Left ventricle myocardium inferior (tissue), 1 donor: Measurements from ENCODE around the gene FARP1. TPM values are rescaled to one million over a fixed set of nuclear protein-coding genes. Genes with fewer than 3 reads are reported as not detected.

ENCODE experiments used
- DNase-seq: peaks from one replicate; pipeline ENCODE4 v3.0.0-alpha.2; 2020
- H3K27ac ChIP-seq: fragments of 200-600 bp; replicated peaks from 2 replicates; pipeline ENCODE4 v1.8.0; 2021
- H3K27me3 ChIP-seq: fragments of 200-600 bp; 2 replicates; pipeline ENCODE4 v1.8.0; 2021; ENCODE audit warnings: low read depth
- H3K36me3 ChIP-seq: fragments of 200-600 bp; 2 replicates; pipeline ENCODE4 v1.8.0; 2021
- H3K4me1 ChIP-seq: fragments of 200-600 bp; 2 replicates; pipeline ENCODE4 v1.8.0; 2021
- H3K4me3 ChIP-seq: fragments of 200-600 bp; 2 replicates; pipeline ENCODE4 v1.8.0; 2021; ENCODE audit warnings: mild to moderate bottlenecking, moderate library complexity
- H3K9me3 ChIP-seq: fragments of 200-600 bp; replicated peaks from 2 replicates; pipeline ENCODE4 v1.8.0; 2021
- intact Hi-C: fragments of 100-400 bp; cut with micrococcal nuclease; formaldehyde crosslinking; loops from one replicate; pipeline ENCODE4 v1.11.0; 2022
- total RNA-seq: library from RNA; stranded (reverse); fragmentation: NEBNext Ultra II Directional; extraction: Animal tissue kit (Norgen Biotek cat#: 25700); gene quantifications from one replicate; pipeline ENCODE4 v1.2.1, GENCODE V29; 2021
- TF ChIP-seq, protein P1 (sequence below): fragments of 200-600 bp; IDR thresholded peaks from 2 replicates; pipeline ENCODE4 v1.8.0; 2021; ENCODE audit warnings: antibody characterized with exemption, mild to moderate bottlenecking, borderline replicate concordance
- donor health status: DM: no; HTN: yes; CAD: no; lungs with severe emphysema.

The FARP1 gene
- total RNA-seq, 1 donor from 2014 or later = 17.6 TPM

DNA sequence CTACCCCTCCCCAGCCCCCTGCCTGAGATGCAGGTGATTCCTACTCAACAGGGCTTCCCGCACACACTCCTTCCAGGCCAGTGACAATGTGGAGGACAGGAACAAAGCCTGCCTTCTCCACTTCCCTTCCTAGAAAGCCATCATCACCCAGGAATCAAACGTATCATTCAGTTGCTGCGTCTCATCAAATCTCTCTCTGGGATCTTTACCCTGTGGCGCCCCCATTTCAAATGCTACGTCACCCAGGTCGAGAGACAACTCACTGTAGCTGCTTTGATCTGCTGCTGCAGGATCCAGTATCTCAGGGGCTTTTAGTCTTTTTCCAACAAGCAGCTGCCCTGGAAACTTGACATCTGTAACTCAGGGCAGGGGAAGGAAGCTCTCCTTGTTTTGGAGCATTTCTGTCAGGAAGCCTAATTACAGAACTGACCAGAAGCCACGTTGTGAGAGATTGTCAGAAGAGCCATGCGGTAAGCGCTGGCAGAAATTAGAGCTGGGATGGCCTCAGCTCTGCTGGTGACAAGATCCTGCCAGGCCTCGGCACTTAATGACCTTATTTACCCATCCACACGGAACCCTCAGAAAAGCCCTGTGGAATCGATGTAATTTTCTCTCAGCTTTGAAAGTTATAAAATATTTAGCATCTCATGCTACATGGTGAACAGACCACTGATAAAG lies 293.5 kb downstream of the FARP1 start:
- TF ChIP-seq, protein P1, sequence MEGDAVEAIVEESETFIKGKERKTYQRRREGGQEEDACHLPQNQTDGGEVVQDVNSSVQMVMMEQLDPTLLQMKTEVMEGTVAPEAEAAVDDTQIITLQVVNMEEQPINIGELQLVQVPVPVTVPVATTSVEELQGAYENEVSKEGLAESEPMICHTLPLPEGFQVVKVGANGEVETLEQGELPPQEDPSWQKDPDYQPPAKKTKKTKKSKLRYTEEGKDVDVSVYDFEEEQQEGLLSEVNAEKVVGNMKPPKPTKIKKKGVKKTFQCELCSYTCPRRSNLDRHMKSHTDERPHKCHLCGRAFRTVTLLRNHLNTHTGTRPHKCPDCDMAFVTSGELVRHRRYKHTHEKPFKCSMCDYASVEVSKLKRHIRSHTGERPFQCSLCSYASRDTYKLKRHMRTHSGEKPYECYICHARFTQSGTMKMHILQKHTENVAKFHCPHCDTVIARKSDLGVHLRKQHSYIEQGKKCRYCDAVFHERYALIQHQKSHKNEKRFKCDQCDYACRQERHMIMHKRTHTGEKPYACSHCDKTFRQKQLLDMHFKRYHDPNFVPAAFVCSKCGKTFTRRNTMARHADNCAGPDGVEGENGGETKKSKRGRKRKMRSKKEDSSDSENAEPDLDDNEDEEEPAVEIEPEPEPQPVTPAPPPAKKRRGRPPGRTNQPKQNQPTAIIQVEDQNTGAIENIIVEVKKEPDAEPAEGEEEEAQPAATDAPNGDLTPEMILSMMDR = no peak
- Histone ChIP-seq H3K4me1 (no peaks in the 10 kb centered on the region), H3K27me3 (no peaks in the 10 kb centered on the region), H3K4me3 (no peak overlapping the region), H3K36me3 (peaks cover 34% of the 10 kb centered on the region), H3K27ac (no peak overlapping the region), H3K9me3 (no peaks in the 10 kb centered on the region)
- no peak for DNase-seq
- intact Hi-C loops = no loop called here

DNA sequence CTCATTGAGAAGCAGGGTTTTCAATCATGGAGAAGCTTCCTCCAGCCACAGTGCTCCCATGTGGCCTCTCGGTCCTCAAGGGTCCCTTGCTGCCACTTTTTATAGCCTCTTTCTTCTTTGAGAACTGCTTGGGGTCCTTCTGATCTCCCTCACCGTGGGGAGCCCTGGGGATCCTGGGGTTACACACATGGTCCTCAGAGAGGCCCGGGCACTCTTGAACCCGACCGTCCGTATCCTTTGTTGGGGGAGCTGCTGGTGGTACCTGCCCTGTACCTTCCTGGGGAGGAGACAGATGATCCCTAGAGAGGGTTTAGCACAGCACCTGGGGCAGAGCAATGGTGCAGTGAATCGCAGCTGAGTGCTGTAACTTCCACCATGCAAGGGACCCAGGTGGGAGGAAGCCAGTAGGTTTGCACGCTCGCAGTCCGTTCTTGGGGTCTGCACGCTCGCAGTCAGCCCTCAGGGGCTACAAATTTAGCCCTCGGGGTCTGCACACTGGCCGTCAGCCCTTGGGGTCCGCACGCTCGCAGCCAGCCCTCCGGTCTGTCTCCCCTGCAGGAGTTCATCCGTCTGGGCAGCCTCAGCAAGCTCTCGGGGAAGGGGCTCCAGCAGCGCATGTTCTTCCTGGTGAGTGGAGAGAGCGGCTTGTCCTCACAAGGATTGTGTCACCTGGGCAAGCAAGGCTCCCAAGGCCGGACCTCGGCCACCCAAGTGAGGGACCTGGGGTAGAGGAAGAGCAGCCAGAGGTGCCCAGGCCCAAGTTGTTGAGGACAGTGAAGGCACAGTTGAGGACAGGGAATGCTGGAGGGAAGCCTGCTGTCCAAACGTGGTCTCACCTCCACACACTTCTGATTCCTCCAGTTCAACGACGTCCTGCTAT lies 295.6 kb downstream of the FARP1 start:
- no peak overlapping the region for H3K27ac ChIP-seq
- peaks cover 40% of the 10 kb centered on the region for H3K36me3 ChIP-seq
- H3K9me3 ChIP-seq = no peaks in the 10 kb centered on the region
- TF ChIP-seq, protein P1 = no peak
- intact Hi-C loops = no loop called here
- no peaks in the 10 kb centered on the region for H3K27me3 ChIP-seq
- no peaks in the 10 kb centered on the region for H3K4me1 ChIP-seq
- no peak for DNase-seq
- no peak overlapping the region for H3K4me3 ChIP-seq

- H3K36me3 ChIP-seq = peaks cover 40% of the 10 kb centered on the region
- no peaks in the 10 kb centered on the region for H3K4me1 ChIP-seq
- H3K27ac ChIP-seq = no peak overlapping the region
- TF ChIP-seq, protein P1 = no peak
- H3K9me3 ChIP-seq = no peaks in the 10 kb centered on the region
- intact Hi-C loops = no loop called here
- no peaks in the 10 kb centered on the region for H3K27me3 ChIP-seq
- no peak for DNase-seq
- H3K4me3 ChIP-seq = no peak overlapping the region
Observed at GRCh38 chr13:98439126-98439828, 296.4 kb downstream of the FARP1 start.

DNA sequence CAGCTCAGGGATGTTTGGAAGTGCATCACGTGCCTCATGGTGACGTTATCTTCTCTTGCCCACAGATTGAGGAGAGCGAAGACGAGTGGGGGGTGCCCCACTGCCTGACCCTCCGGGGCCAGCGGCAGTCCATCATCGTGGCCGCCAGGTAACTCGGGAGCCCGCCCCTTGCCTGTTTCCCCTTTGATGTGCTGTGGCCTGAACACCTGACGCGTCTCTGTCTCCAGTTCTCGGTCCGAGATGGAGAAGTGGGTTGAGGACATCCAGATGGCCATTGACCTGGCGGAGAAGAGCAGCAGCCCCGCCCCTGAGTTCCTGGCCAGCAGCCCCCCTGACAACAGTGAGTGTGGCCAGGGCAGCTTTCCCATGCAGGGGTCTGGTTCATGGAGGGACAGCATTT lies 297.0 kb downstream of the FARP1 start:
- Histone ChIP-seq H3K27me3 (no peaks in the 10 kb centered on the region), H3K36me3 (peaks cover 40% of the 10 kb centered on the region), H3K9me3 (no peaks in the 10 kb centered on the region), H3K4me3 (no peak overlapping the region), H3K4me1 (peaks cover under 1% of the 10 kb centered on the region), H3K27ac (no peak overlapping the region)
- no peak for DNase-seq
- TF ChIP-seq, protein P1 = no peak
- intact Hi-C loops = no loop called here

- H3K27me3 ChIP-seq = no peaks in the 10 kb centered on the region
- no peak overlapping the region for H3K4me3 ChIP-seq
- peaks cover 36% of the 10 kb centered on the region for H3K36me3 ChIP-seq
- H3K27ac ChIP-seq = no peak overlapping the region
- intact Hi-C loops = no loop called here
- TF ChIP-seq, protein P1 = no peak
- no peak for DNase-seq
- H3K4me1 ChIP-seq = peaks cover 7% of the 10 kb centered on the region
- no peaks in the 10 kb centered on the region for H3K9me3 ChIP-seq
Observed at GRCh38 chr13:98440390-98441055, 297.6 kb downstream of the FARP1 start.
